ENCODE results near the gene ZNF709. TPM values are rescaled to one million over a fixed set of nuclear protein-coding genes. Genes with fewer than 3 reads are reported as not detected.
"Not testable (repeated sequence)": the region's sequence is repeated elsewhere in the genome, so short reads cannot be mapped to it uniquely, and the experiment has no call there.

The ZNF709 gene
- total RNA-seq, 1 experiment from 2014 or later, result 0.77 TPM

- Histone ChIP-seq H3K9ac (ENCODE audit: low read length) (no peak overlapping the region), H3K79me2 (ENCODE audit: low read length) (no peaks in the 10 kb centered on the region), H3K27ac (ENCODE audit: low read length) (no peak overlapping the region), H3K9me2 (replicated peaks; ENCODE audit: low read length) (no peaks in the 10 kb centered on the region), H4K20me1 (ENCODE audit: low read length) (no peaks in the 10 kb centered on the region), H2AFZ (ENCODE audit: low read length) (no peak overlapping the region), H3K9me3 (ENCODE audit: low read length) (0 out of 2 replicates have a peak, but pooled peaks cover 5% of the 10 kb centered on the region), H3K4me2 (ENCODE audit: low read length) (no peak overlapping the region), H3F3A (ENCODE audit: low read length, unreplicated experiment) (no peaks in the 10 kb centered on the region), H3K4me1 (ENCODE audit: insufficient read depth, low read length) (0 out of 2 replicates have a peak, but pooled peaks cover 6% of the 10 kb centered on the region), H3K27me3 (ENCODE audit: low read length) (no peaks in the 10 kb centered on the region), H3K4me3 (ENCODE audit: low read length) (no peak overlapping the region), H3K36me3 (ENCODE audit: low read depth, low read length) (no peaks in the 10 kb centered on the region)
- POLR2A ChIA-PET (ENCODE audit: unreplicated experiment), result no interaction called here
- TF ChIP-seq CTCF (conservative IDR thresholded peaks at IDR 0.05; ENCODE audit: low read depth, low read length), result no peak
- intact Hi-C loops (cut with micrococcal nuclease), result no loop called here
- CTCF ChIA-PET, result no interaction called here
- ATAC-seq (no peak), DNase-seq (no peak)
- BruUV-seq (replicated peaks), result no TSS peak
Observed at GRCh38 chr19:12481781-12482508, 2.7 kb downstream of the ZNF709 start.

- H2AFZ ChIP-seq (ENCODE audit: low read length), result no peak overlapping the region
- BruUV-seq (replicated peaks), result no TSS peak
- no peaks in the 10 kb centered on the region for H3K27me3 ChIP-seq (ENCODE audit: low read length)
- no peaks in the 10 kb centered on the region for H3F3A ChIP-seq (ENCODE audit: low read length, unreplicated experiment)
- H3K9ac ChIP-seq (ENCODE audit: low read length), result no peak overlapping the region
- H3K4me1 ChIP-seq (ENCODE audit: insufficient read depth, low read length), result no peaks in the 10 kb centered on the region
- no peak for ATAC-seq
- intact Hi-C loops (cut with micrococcal nuclease), result no loop called here
- no peaks in the 10 kb centered on the region for H3K9me2 ChIP-seq (replicated peaks; ENCODE audit: low read length)
- H3K4me3 ChIP-seq (ENCODE audit: low read length), result no peak overlapping the region
- no peaks in the 10 kb centered on the region for H3K79me2 ChIP-seq (ENCODE audit: low read length)
- CTCF ChIA-PET, result no interaction called here
- POLR2A ChIA-PET (ENCODE audit: unreplicated experiment), result no interaction called here
- H3K4me2 ChIP-seq (ENCODE audit: low read length), result no peak overlapping the region
- no peak overlapping the region for H3K27ac ChIP-seq (ENCODE audit: low read length)
- H4K20me1 ChIP-seq (ENCODE audit: low read length), result no peaks in the 10 kb centered on the region
- H3K9me3 ChIP-seq (ENCODE audit: low read length), result peaks cover 17% of the 10 kb centered on the region
- TF ChIP-seq CTCF (conservative IDR thresholded peaks at IDR 0.05; ENCODE audit: low read depth, low read length), result no peak
- no peak for TF ChIP-seq EZH2 (IDR thresholded peaks at IDR 0.05; ENCODE audit: low read length, unreplicated experiment)
- no peak for TF ChIP-seq EZH2phosphoT487 (IDR thresholded peaks at IDR 0.05; ENCODE audit: borderline replicate concordance, low read length)
- H3K36me3 ChIP-seq (ENCODE audit: low read depth, low read length), result peaks cover 8% of the 10 kb centered on the region; the same call in 1 of the 2 replicates
- no peak for DNase-seq
Observed at GRCh38 chr19:12478234-12478941, 6.2 kb downstream of the ZNF709 start.

DNA sequence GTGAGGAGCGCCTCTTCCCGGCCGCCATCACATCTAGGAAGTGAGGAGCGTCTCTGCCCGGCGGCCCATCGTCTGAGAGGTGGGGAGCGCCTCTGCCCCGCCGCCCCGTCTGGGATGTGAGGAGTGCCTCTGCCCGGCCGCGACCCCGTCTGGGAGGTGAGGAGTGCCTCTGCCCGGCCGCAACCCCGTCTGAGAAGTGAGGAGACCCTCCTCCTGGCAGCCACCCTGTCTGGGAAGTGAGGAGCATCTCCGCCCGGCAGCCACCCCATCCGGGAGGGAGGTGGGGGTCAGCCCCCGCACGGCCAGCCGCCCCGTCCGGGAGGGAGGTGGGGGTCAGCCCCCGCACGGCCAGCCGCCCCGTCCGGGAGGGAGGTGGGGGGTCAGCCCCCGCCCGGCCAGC is 17.0 kb downstream of the ZNF709 start:
- BruUV-seq (replicated peaks); H3K4me1 ChIP-seq (ENCODE audit: insufficient read depth, low read length); intact Hi-C loops (cut with micrococcal nuclease); H3F3A ChIP-seq (ENCODE audit: low read length, unreplicated experiment); H3K9me2 ChIP-seq (replicated peaks; ENCODE audit: low read length); H3K27ac ChIP-seq (ENCODE audit: low read length); H4K20me1 ChIP-seq (ENCODE audit: low read length); POLR2A ChIA-PET (ENCODE audit: unreplicated experiment); H3K4me3 ChIP-seq (ENCODE audit: low read length); H3K79me2 ChIP-seq (ENCODE audit: low read length); DNase-seq; H3K27me3 ChIP-seq (ENCODE audit: low read length); H2AFZ ChIP-seq (ENCODE audit: low read length); ATAC-seq; H3K4me2 ChIP-seq (ENCODE audit: low read length); CTCF ChIA-PET; H3K9ac ChIP-seq (ENCODE audit: low read length): not testable (repeated sequence)
- Histone ChIP-seq H3K9me3 (ENCODE audit: low read length) (peaks cover 61% of the 10 kb centered on the region), H3K36me3 (ENCODE audit: low read depth, low read length) (peaks cover 49% of the 10 kb centered on the region)

Measured in PC-3 (cell line).